Measurements from ENCODE around the gene SOCS3. TPM values are rescaled to one million over a fixed set of nuclear protein-coding genes. Genes with fewer than 3 reads are reported as not detected.

SOCS3 gene
- total and polyA plus RNA-seq, 10 of the 15 experiments (the other 5 are each of a cell fraction or from before 2014, with no cell fraction given), result 0.05 to 3.9 (median 1.0) TPM

DNA sequence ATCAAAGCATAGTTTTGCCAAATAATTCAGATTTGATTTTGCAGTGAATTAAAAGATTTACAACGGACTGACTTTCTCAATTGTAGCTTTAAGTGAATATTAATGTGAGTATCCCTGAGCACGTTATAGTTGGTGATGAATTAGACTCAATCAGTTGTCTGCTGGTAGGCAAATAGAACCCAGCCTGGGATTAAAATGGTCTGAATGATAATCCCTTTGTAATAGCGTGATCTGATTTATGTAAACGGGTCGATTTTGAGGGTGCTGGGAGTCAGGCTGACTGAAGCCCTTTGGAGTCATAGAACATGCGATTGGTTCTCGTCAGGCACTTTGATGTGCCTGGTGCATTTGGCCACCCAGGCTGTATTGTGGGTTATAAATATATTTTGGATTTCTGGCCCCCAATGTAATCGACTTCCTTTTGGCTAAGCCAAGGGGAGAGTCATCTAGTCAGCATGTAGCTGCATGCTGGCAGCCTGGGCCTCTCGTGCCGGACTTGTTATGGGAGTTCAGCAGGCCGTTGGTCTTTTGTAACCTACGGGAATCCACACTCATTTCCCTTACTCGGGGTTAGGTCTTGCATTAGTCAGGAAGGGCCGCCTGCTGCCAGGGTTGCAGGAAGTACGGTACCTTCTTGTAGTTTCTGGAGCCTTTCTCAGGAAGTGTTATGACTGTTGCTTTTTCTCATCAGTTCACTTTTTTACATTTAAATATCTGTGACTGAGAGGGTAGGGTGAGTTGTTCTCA, 24.0 kb upstream of the SOCS3 start (continued):
- TF ChIP-seq ASH2L (IDR thresholded peaks at IDR 0.05; ENCODE audit: borderline replicate concordance, low read depth), result no peak
- no peak for TF ChIP-seq TAF1 (IDR thresholded peaks at IDR 0.05; ENCODE audit: borderline replicate concordance, low read depth, low read length)
- 0 out of 2 replicates have a peak, but pooled peaks have one; percentile 29 for TF ChIP-seq TARDBP (IDR thresholded peaks at IDR 0.05; ENCODE audit: borderline replicate concordance)
- TF ChIP-seq BCL11A (IDR thresholded peaks at IDR 0.05; ENCODE audit: low read depth, low read length), result 0 out of 2 replicates have a peak, but pooled peaks have one; percentile 46
- no peak for TF ChIP-seq TCF7 (IDR thresholded peaks at IDR 0.05; ENCODE audit: borderline replicate concordance)
- TF ChIP-seq, protein P1, sequence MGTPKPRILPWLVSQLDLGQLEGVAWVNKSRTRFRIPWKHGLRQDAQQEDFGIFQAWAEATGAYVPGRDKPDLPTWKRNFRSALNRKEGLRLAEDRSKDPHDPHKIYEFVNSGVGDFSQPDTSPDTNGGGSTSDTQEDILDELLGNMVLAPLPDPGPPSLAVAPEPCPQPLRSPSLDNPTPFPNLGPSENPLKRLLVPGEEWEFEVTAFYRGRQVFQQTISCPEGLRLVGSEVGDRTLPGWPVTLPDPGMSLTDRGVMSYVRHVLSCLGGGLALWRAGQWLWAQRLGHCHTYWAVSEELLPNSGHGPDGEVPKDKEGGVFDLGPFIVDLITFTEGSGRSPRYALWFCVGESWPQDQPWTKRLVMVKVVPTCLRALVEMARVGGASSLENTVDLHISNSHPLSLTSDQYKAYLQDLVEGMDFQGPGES (IDR thresholded peaks at IDR 0.05), result no peak
- no peak for TF ChIP-seq HCFC1 (IDR thresholded peaks at IDR 0.05; ENCODE audit: low read length)
- TF ChIP-seq SPI1 (IDR thresholded peaks at IDR 0.05; ENCODE audit: borderline replicate concordance, insufficient read depth, low read depth, low read length), result peak; percentile 39; the same call in 1 of the 2 replicates
- TF ChIP-seq RBBP5 (conservative IDR thresholded peaks at IDR 0.05), result no peak
- TF ChIP-seq PAX5 (IDR thresholded peaks at IDR 0.05; ENCODE audit: borderline replicate concordance, low read depth, low read length), result 0 out of 2 replicates have a peak, but pooled peaks have one; percentile 42
- no peak for TF ChIP-seq ZNF24 (IDR thresholded peaks at IDR 0.05)
- TF ChIP-seq NFIC (IDR thresholded peaks at IDR 0.05; ENCODE audit: low read depth, low read length), result peak; percentile 77
- TF ChIP-seq GABPA (IDR thresholded peaks at IDR 0.05; ENCODE audit: low read depth), result 0 out of 2 replicates have a peak, but pooled peaks have one; percentile 28
- TF ChIP-seq STAT1 (conservative IDR thresholded peaks at IDR 0.05), result no peak
- TF ChIP-seq RELA (IDR thresholded peaks at IDR 0.05; ENCODE audit: borderline replicate concordance, partially characterized antibody), result no peak
- no peak for TF ChIP-seq RAD51 (IDR thresholded peaks at IDR 0.05)
